ENCODE data around the gene B9D2.

B9D2 gene

DNA sequence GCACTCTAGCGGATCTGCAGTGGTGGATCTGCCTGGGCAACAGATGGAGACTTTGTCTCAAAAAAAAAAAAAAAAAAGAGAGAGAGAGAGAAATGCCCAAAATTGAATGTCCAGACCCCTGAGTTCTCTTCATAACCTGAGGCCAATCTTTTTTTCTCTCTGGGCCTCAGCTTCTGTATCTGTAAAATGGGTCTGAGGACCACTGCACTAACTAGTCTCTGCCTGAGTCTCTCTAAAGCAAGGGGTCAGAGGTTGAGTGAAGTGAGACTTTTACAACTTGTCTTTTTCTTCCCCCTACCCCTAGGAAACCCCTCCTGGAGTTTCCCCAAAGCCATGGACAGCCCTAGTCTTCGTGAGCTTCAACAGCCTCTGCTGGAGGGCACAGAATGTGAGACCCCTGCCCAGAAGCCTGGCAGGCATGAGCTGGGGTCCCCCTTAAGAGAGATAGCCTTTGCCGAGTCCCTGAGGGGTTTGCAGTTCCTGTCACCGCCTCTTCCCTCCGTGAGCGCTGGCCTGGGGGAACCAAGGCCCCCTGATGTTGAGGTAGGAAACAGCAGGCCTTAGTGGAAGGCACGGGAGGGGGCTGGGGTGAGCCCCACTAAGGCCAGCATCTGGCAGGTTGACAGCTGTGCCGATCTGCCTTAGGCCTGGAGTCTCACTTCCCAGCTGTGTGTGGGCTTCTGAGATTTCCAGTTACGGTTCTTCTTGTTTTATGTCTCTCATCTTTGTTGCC lies 14.2 kb upstream of the B9D2 start:
- TF ChIP-seq EZH2 (IDR thresholded peaks at IDR 0.05; ENCODE audit: borderline replicate concordance, low read depth, low read length, severe bottlenecking) (no peak), CTCF (IDR thresholded peaks at IDR 0.05; ENCODE audit: borderline replicate concordance, extremely low read depth, low read length, poor library complexity, severe bottlenecking) (no peak)
- no peak for DNase-seq

DNA sequence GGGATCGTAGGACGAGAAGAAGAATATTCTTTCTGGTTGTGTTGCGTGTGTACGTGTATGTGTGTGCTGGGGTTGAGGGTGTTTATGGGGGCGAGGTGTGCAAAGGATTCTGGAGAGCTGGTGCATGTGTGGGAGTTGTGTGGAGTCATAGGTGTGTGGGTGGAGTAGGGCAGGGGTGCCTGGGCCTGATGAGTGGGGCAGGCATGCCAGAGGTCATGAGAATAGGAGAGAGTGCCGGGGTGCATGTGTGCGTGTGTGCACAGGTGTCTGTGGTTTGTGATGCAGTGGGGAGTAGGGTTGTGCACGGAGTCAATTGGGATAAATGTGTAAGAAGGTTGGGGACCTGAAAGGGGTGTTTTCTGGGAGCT lies 13.0 kb upstream of the B9D2 start:
- no peaks in the 10 kb centered on the region for H3K79me2 ChIP-seq (ENCODE audit: insufficient read depth, low read length)
- no peak overlapping the region for H3K4me2 ChIP-seq (ENCODE audit: insufficient read depth, low read length)
- no peak overlapping the region for H3K9ac ChIP-seq (ENCODE audit: low read depth, low read length)
- H3K9me3 ChIP-seq (ENCODE audit: insufficient read depth, low read length, severe bottlenecking), result no peaks in the 10 kb centered on the region
- H3K4me3 ChIP-seq (ENCODE audit: low read depth in 1 of 2, low read length in 2 of 2), result no peak overlapping the region
- H2AFZ ChIP-seq (ENCODE audit: low read depth, low read length), result no peak overlapping the region
- H3K4me1 ChIP-seq (ENCODE audit: insufficient read depth, low read length), result no peaks in the 10 kb centered on the region
- no peaks in the 10 kb centered on the region for H3K27me3 ChIP-seq (ENCODE audit: insufficient read depth, low read length, poor library complexity)
- no peaks in the 10 kb centered on the region for H3K36me3 ChIP-seq (ENCODE audit: insufficient read depth, low read length)
- no peaks in the 10 kb centered on the region for H4K20me1 ChIP-seq (ENCODE audit: insufficient read depth, low read length)
- DNase-seq, result no peak
- TF ChIP-seq EZH2 (IDR thresholded peaks at IDR 0.05; ENCODE audit: borderline replicate concordance, low read depth, low read length, severe bottlenecking), result no peak
- H3K27ac ChIP-seq (ENCODE audit: low read length), result no peak overlapping the region
- ATAC-seq (ENCODE audit: insufficient read depth, low read depth), result no peak

More for the DNA sequence above, 14.2 kb upstream of the B9D2 start:
- Histone ChIP-seq H3K4me1 (ENCODE audit: insufficient read depth, low read length) (no peaks in the 10 kb centered on the region), H3K9ac (ENCODE audit: low read depth, low read length) (no peak overlapping the region), H3K9me3 (ENCODE audit: insufficient read depth, low read length, severe bottlenecking) (no peaks in the 10 kb centered on the region), H4K20me1 (ENCODE audit: insufficient read depth, low read length) (no peaks in the 10 kb centered on the region; the same call in 1 of the 2 replicates), H3K79me2 (ENCODE audit: insufficient read depth, low read length) (no peaks in the 10 kb centered on the region), H3K36me3 (ENCODE audit: insufficient read depth, low read length) (peaks cover 9% of the 10 kb centered on the region), H2AFZ (ENCODE audit: low read depth, low read length) (no peak overlapping the region), H3K4me3 (ENCODE audit: low read depth in 1 of 2, low read length in 2 of 2) (no peak overlapping the region), H3K4me2 (ENCODE audit: insufficient read depth, low read length) (no peak overlapping the region), H3K27me3 (ENCODE audit: insufficient read depth, low read length, poor library complexity) (no peaks in the 10 kb centered on the region), H3K27ac (ENCODE audit: low read length) (no peak overlapping the region)
- ATAC-seq (ENCODE audit: insufficient read depth, low read depth), result 0 out of 3 replicates have a peak, but pooled peaks have one; percentile 24

DNA sequence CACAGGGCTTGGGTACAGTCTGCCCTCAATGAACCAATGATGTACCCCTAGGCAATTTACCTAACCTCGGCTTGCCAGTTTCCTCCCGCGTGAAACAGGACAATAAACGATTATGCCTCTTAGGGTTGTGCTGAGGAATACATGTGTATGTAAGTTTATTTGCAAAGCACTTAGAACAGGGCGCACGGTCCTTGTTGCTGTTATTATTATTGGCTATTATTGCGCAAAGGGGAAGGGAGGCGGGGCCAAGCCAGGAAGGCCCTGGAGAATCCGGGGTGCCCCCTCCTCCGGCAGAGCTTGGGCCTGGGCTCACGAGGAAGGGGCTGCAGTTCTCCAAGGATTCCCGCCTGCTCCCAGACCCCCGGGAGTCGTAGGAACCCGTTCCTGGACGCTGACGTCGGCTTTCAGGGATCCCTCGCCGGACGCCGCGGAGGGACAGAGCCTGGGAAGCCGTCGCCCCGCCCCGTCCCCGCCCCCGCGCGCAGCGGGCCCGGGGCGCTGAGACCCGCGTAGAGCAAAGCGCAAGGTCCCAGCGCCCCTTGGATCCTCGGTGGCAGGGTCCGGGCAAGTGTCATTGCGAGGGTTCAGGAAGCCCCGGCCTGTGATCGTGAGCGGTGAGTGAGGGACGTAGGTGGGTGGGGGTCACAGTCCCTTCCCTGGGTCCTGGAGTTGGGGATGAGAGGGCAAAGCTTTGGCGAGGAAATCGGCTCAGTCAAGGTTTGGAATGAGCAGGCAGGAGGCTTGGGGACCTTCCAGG lies 12.5 kb upstream of the B9D2 start, which contains the start of gene TMEM91:
TMEM91 (plus strand) TSS at position 293 of the 757 bp plus-strand sequence. CDS start 1,777 bp downstream, outside the sequence.
- H4K20me1 ChIP-seq (ENCODE audit: insufficient read depth, low read length), result no peaks in the 10 kb centered on the region
- H3K27me3 ChIP-seq (ENCODE audit: insufficient read depth, low read length, poor library complexity), result no peaks in the 10 kb centered on the region
- no peak within 1 kb of the TSS for H3K4me2 ChIP-seq (ENCODE audit: insufficient read depth, low read length)
- ATAC-seq (ENCODE audit: insufficient read depth, low read depth) (no peak), DNase-seq (no peak)
- no peaks in the 10 kb centered on the region for H3K4me1 ChIP-seq (ENCODE audit: insufficient read depth, low read length)
- peaks cover 2% of the 10 kb centered on the region; the same call in 1 of the 2 replicates for H3K79me2 ChIP-seq (ENCODE audit: insufficient read depth, low read length)
- H3K27ac ChIP-seq (ENCODE audit: low read length), result no peak within 1 kb of the TSS
- H3K9ac ChIP-seq (ENCODE audit: low read depth, low read length), result no peak within 1 kb of the TSS
- H3K4me3 ChIP-seq (ENCODE audit: low read depth in 1 of 2, low read length in 2 of 2), result no peak within 1 kb of the TSS
- TF ChIP-seq EZH2 (IDR thresholded peaks at IDR 0.05; ENCODE audit: borderline replicate concordance, low read depth, low read length, severe bottlenecking) (no peak), CTCF (IDR thresholded peaks at IDR 0.05; ENCODE audit: borderline replicate concordance, extremely low read depth, low read length, poor library complexity, severe bottlenecking) (no peak)
- H3K36me3 ChIP-seq (ENCODE audit: insufficient read depth, low read length), result no peaks in the 10 kb centered on the region
- no peak within 1 kb of the TSS for H2AFZ ChIP-seq (ENCODE audit: low read depth, low read length)
- H3K9me3 ChIP-seq (ENCODE audit: insufficient read depth, low read length, severe bottlenecking), result no peaks in the 10 kb centered on the region

- no peaks in the 10 kb centered on the region for H3K4me1 ChIP-seq (ENCODE audit: insufficient read depth, low read length)
- ATAC-seq (ENCODE audit: insufficient read depth, low read depth) (no peak), DNase-seq (no peak)
- no peak overlapping the region for H3K9ac ChIP-seq (ENCODE audit: low read depth, low read length)
- H3K27ac ChIP-seq (ENCODE audit: low read length), result no peak overlapping the region
- no peak overlapping the region for H3K4me2 ChIP-seq (ENCODE audit: insufficient read depth, low read length)
- H3K27me3 ChIP-seq (ENCODE audit: insufficient read depth, low read length, poor library complexity), result no peaks in the 10 kb centered on the region
- TF ChIP-seq EZH2 (IDR thresholded peaks at IDR 0.05; ENCODE audit: borderline replicate concordance, low read depth, low read length, severe bottlenecking) (no peak), CTCF (IDR thresholded peaks at IDR 0.05; ENCODE audit: borderline replicate concordance, extremely low read depth, low read length, poor library complexity, severe bottlenecking) (no peak)
- no peaks in the 10 kb centered on the region for H4K20me1 ChIP-seq (ENCODE audit: insufficient read depth, low read length)
- no peaks in the 10 kb centered on the region for H3K9me3 ChIP-seq (ENCODE audit: insufficient read depth, low read length, severe bottlenecking)
- H3K4me3 ChIP-seq (ENCODE audit: low read depth in 1 of 2, low read length in 2 of 2), result no peak overlapping the region
- H2AFZ ChIP-seq (ENCODE audit: low read depth, low read length), result no peak overlapping the region
- H3K79me2 ChIP-seq (ENCODE audit: insufficient read depth, low read length), result peaks cover 2% of the 10 kb centered on the region; the same call in 1 of the 2 replicates
- H3K36me3 ChIP-seq (ENCODE audit: insufficient read depth, low read length), result no peaks in the 10 kb centered on the region
Observed at GRCh38 chr19:41373993-41374392, 10.0 kb upstream of the B9D2 start.
